Activated CD8-positive, alpha-beta memory T cell treated with anti-CD3 and anti-CD28 coated beads, Interleukin-2, amount 50 U/mL, for 24 hours (primary cell): ENCODE measurements around the gene ZNF775.
"Not testable (repeated sequence)": the region's sequence is repeated elsewhere in the genome, so short reads cannot be mapped to it uniquely, and the experiment has no call there.

Source experiments
- DNase-seq: peaks from one replicate; pipeline ENCODE4 v3.0.0-alpha.2; 2020; ENCODE audit errors: extremely low read depth

The ZNF775 gene

GRCh38 chr7:150382123-150382843, 3.2 kb downstream of the ZNF775 start:
- DNase-seq: no peak

- DNase-seq: no peak
Observed at GRCh38 chr7:150382844-150383225, 3.7 kb downstream of the ZNF775 start.

DNA sequence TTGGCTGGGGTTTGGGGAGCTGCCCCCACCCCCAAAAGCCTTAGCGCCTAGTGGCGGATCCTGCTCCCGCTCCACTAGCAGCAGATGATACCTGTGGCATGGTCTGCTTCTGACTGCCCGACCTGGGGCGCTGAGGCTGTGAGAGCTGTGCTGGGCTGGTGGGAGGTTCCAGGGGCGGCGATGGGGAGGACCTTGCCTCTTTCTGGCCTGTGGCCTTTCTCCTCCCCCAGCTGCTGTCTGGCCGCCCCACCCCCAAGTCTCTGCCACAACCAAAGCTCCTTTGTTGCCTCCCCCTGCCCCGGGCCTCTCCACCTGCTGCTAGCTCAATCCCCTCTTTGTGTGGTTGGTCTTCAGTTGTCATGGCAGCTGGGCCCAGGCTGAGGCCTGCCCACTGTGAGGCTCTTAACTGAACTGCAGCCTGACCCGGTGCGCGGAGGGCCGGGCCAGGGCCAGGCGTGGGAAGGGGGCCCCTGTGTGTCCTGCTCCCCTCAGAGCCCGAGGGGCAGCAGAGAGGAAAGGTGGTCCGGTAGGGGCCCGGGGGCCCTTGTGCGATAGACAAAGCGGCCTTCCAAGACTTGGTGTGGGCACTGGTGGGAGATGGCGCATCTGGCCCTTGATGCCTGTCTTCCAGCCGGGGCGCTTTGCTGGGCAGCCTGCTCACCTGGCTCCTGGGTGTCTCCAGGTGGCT, 4.7 kb downstream of the ZNF775 start:
- DNase-seq: no peak

GRCh38 chr7:150384406-150385301, 5.5 kb downstream of the ZNF775 start:
- no peak for DNase-seq

DNA sequence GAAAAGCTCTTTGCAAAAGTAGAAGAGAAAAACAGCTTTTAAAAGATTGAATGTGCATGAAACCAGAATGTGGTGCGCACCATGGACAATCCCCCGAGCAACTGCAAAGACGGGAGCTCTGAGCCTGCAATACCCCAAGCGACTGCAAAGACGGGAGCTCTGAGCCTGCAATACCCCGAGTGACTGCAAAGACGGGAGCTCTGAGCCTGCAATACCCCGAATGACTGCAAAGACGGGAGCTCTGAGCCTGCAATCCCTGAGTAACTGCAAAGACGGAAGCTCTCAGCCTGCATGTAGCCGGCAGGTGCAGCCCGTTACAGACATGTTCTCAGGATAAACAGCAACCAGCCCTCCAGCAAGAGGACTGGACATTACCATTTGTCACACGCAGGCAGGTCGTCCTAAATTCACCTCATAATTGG, 6.2 kb downstream of the ZNF775 start:
- no peak for DNase-seq

GRCh38 chr7:150385884-150386283, 6.8 kb downstream of the ZNF775 start:
- not testable (repeated sequence) for DNase-seq

GRCh38 chr7:150388306-150388705, 9.2 kb downstream of the ZNF775 start:
- DNase-seq: no peak

DNA sequence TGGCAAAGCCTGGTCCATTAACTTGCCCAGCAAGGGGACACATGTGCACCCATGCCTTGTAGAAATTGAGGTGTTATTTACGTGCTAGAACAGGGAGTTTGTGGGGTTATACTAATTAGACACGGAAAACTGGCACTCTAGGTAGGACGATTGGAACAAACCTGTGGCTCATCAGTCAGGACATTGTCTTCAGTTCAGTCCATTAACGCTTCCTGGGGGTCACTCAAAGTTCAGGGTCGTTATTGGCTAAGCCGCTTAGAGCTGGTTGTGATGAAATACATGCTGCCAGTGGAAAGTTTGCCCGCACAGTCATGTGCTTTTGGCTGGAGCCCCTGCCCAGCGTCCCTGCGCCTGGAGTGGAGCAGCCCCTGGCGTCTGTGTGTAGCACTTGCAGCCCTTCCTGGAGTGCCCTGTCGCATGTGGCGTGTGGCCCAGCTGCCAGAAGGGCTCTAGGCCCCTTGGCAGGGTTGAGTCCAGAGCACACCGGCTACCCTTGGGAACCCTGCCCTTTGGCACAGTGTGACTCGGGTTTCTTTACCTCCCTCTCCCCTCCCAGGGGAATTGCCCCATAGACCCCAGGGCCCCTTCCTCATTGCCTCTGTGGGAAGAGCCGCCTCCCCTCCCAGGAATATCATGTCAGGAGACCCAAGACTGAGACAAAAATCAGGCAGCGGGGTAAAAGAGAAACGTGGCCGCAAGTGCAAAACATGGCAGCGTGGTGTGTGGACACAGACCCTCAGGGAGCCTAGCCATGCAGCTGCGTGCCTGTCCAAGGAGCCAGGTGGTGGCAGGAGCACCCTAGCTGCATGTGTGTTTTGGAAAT, 9.8 kb downstream of the ZNF775 start:
- DNase-seq: no peak

DNA sequence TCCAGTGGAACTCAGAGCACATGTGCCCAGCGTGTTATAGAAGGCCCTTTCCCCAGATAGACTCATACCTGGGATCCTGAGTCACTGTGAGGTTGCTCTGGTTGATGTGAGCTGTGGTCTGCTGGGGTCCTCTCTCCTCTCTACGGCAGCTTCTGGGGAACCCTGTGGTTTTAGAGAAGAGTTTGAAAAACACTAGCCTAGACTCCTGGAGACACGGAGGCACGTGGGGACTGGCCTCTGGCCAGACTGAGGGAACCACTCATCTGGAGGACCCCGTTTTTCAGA, 10.3 kb downstream of the ZNF775 start:
- no peak for DNase-seq

- DNase-seq: no peak
Observed at GRCh38 chr7:150390205-150390604, 11.1 kb downstream of the ZNF775 start.

- DNase-seq: no peak
Observed at GRCh38 chr7:150393325-150393724, 14.2 kb downstream of the ZNF775 start.

DNA sequence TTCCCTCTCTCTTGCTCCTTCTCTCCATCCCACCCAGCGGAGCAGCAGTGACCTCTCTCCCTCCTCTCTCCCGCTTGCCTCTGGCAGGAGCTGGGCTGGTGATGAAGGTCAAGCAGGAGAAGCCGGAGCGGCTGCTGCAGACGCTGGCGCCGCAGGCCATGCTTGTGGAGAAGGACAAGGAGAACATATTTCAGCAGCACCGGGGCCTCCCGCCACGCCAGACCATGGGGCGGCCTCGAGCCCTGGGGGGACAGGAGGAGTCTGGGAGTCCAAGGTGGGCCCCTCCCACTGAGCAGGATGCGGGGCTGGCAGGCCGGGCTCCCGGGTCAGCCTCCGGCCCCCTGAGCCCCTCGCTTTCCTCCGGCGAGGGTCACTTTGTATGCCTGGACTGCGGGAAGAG, 17.3 kb downstream of the ZNF775 start:
- no peak for DNase-seq

DNA sequence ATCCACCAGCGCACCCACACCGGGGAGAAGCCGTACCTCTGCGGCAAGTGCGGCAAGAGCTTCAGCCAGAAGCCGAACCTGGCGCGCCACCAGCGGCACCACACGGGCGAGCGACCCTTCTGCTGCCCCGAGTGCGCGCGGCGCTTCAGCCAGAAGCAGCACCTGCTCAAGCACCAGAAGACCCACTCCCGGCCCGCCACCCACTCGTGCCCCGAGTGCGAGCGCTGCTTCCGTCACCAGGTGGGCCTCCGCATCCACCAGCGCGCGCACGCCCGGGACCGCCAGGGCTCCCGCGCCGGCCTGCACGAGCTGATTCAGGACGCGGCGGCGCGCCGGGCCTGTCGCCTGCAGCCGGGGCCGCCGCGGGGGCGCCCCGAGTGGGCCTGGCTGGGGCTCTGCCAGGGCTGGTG, 17.7 kb downstream of the ZNF775 start:
- no peak for DNase-seq

DNA sequence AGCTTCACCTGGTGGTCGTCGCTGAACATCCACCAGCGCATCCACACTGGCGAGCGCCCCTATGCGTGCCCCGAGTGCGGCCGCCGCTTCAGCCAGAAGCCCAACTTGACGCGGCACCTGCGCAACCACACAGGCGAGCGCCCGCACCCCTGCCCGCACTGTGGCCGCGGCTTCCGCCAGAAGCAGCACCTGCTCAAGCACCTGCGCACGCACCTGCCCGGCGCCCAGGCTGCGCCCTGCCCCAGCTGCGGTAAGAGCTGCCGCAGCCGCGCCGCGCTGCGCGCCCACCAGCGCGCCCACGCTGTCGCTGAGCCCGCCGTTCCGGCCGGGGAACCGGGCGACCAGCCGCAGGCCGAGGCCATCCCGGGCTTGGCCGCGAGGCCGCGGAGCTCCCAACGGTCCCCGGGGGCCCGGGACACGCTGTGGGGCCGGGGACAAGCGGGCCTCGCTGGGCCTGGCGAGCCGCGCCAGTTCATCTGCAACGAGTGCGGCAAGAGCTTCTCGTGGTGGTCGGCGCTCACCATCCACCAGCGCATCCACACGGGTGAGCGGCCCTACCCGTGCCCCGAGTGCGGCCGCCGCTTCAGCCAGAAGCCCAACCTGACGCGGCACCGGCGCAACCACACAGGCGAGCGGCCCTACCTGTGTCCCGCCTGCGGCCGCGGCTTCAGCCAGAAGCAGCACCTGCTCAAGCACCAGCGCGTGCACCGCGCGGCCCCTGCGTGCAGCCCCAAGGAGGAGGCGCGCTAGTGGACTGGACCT, 18.4 kb downstream of the ZNF775 start:
- no peak for DNase-seq

- no peak for DNase-seq
Observed at GRCh38 chr7:150398108-150398964, 19.2 kb downstream of the ZNF775 start.

GRCh38 chr7:150398965-150399320, 19.8 kb downstream of the ZNF775 start:
- no peak for DNase-seq

GRCh38 chr7:150399421-150400007, 20.4 kb downstream of the ZNF775 start:
- DNase-seq: no peak

DNA sequence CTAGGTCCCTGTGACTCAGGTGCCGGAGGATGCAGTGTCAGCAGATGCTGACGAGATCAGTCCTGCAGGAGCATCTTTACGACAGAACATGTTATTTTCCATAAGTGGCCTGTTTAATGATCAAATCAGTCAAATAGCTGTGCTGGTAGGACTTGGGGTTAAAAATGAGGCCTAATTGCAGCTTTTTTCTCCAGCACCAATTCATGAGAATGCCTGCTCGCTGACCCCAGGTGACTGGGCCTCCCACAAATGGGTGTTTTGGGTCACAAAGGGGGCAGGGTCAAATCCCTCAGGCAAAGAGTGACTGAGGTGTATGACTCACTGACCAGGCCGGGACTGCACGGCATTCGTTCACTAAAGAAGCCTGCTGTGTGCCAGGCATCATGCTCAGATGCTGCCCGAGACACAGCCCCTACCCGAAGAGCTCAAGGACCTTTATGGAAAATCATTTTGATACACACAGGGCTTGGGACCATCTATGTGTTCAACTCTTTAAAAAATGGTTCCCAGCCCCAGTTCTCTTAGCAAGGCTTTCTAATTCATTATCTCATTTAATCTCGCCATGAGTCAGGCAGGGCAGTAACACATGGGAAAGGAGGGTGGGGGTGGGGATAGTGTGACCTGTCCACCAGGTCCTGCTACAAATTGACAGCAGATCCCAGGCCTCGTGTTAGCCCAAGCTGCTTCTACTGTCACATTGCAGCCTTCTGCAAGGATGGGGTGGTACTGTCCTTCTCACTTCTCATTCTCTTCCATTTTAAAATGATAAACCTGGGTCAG, 21.1 kb downstream of the ZNF775 start:
- DNase-seq: no peak

DNA sequence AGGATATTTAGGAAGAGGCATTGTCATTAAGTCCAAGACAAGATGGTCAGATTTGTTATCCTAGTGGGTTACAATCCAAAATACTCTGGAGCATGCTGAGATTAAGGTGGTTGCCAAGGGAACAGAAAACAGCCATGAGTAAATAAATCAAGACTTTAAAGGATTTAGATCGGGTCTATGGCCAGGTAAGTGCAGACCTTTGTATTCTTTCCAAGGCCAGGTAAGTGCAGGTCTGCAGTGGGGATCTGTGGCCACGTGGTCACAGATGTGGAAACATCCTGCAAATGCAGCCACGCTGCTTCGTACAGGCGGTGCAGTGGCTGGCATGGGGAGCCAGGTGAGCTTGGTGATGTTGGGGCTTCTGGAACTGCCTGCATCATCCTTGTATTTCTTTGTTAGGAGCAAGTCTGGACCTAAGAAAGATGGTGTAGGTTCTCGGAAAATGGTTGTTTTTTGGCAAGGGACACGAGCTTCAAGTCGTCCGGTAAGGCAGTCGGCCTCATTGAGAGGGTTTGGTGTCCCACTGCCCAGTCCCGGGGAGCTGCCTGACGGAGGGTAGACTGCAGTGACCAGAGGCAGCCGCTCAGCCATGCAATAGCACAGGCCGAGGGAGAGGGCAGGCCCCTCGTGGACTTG, 21.8 kb downstream of the ZNF775 start:
- no peak for DNase-seq
